Measurements from ENCODE around the gene OR11H7.
"Not testable (repeated sequence)": the region's sequence is repeated elsewhere in the genome, so short reads cannot be mapped to it uniquely, and the experiment has no call there.

The OR11H7 gene

GRCh38 chr14:20228681-20229080 is at the start of gene OR11H7:
Gene OR11H7 (plus strand): TSS chr14:20228981.
- no peak for DNase-seq (ENCODE audit: low read depth, low spot score)

GRCh38 chr14:20179218-20179617 is 49.6 kb upstream of the OR11H7 start:
- no peak for DNase-seq (ENCODE audit: low read depth, low spot score)

GRCh38 chr14:20179880-20180279 is 48.9 kb upstream of the OR11H7 start:
- DNase-seq (ENCODE audit: low read depth, low spot score) = no peak

- no peak for DNase-seq (ENCODE audit: low read depth, low spot score)
These were observed 48.3 kb upstream of the OR11H7 start for GRCh38 chr14:20180486-20180885.

- DNase-seq (ENCODE audit: low read depth, low spot score) = no peak
These were observed 44.6 kb upstream of the OR11H7 start for GRCh38 chr14:20184181-20184580.

GRCh38 chr14:20190596-20190995 is 38.2 kb upstream of the OR11H7 start, which contains the start of gene OR11G2:
Gene OR11G2 (plus strand): TSS chr14:20190896. CDS start chr14:20197438, 6,542 bp downstream.
- DNase-seq (ENCODE audit: low read depth, low spot score) = no peak

- DNase-seq (ENCODE audit: low read depth, low spot score) = no peak
These were observed 37.4 kb upstream of the OR11H7 start for GRCh38 chr14:20191396-20191795.

- no peak for DNase-seq (ENCODE audit: low read depth, low spot score)
These were observed 34.7 kb upstream of the OR11H7 start for GRCh38 chr14:20194101-20194500.

GRCh38 chr14:20195170-20195569 is 33.6 kb upstream of the OR11H7 start:
- not testable (repeated sequence) for DNase-seq (ENCODE audit: low read depth, low spot score)

GRCh38 chr14:20195911-20196310 is 32.9 kb upstream of the OR11H7 start:
- no peak for DNase-seq (ENCODE audit: low read depth, low spot score)

GRCh38 chr14:20197459-20197858 is 31.3 kb upstream of the OR11H7 start:
- DNase-seq (ENCODE audit: low read depth, low spot score) = no peak

- DNase-seq (ENCODE audit: low read depth, low spot score) = no peak
These were observed 29.8 kb upstream of the OR11H7 start for GRCh38 chr14:20198991-20199390.

- no peak for DNase-seq (ENCODE audit: low read depth, low spot score)
These were observed 24.1 kb upstream of the OR11H7 start for GRCh38 chr14:20204721-20205120.

- no peak for DNase-seq (ENCODE audit: low read depth, low spot score)
These were observed 19.2 kb upstream of the OR11H7 start for GRCh38 chr14:20209595-20209994.

GRCh38 chr14:20212406-20212805 is 16.4 kb upstream of the OR11H7 start:
- DNase-seq (ENCODE audit: low read depth, low spot score) = not testable (repeated sequence)

- no peak for DNase-seq (ENCODE audit: low read depth, low spot score)
These were observed 13.6 kb upstream of the OR11H7 start for GRCh38 chr14:20215196-20215595.

- no peak for DNase-seq (ENCODE audit: low read depth, low spot score)
These were observed 9.7 kb upstream of the OR11H7 start for GRCh38 chr14:20219033-20219432.

- DNase-seq (ENCODE audit: low read depth, low spot score) = no peak
These were observed 5.4 kb upstream of the OR11H7 start, which contains the start of gene OR11H6 for GRCh38 chr14:20223410-20223809. Gene OR11H6 (plus strand): TSS chr14:20223710. CDS start chr14:20223710, 0 bp downstream.

GRCh38 chr14:20235415-20235814 is 6.6 kb downstream of the OR11H7 start:
- DNase-seq (ENCODE audit: low read depth, low spot score) = not testable (repeated sequence)

- no peak for DNase-seq (ENCODE audit: low read depth, low spot score)
These were observed 19.0 kb downstream of the OR11H7 start for GRCh38 chr14:20247646-20248246.

- no peak for DNase-seq (ENCODE audit: low read depth, low spot score)
These were observed 33.9 kb downstream of the OR11H7 start for GRCh38 chr14:20262642-20263128.

GRCh38 chr14:20264361-20264760 is 35.6 kb downstream of the OR11H7 start:
- not testable (repeated sequence) for DNase-seq (ENCODE audit: low read depth, low spot score)

- DNase-seq (ENCODE audit: low read depth, low spot score) = no peak
These were observed 45.3 kb downstream of the OR11H7 start for GRCh38 chr14:20274062-20274461.

GRCh38 chr14:20277409-20277808 is 48.6 kb downstream of the OR11H7 start:
- no peak for DNase-seq (ENCODE audit: low read depth, low spot score)

Measured in smooth muscle cell of the brain vasculature (primary cell).